GM12864 (cell line): ENCODE data around the gene DUOXA2.

Experiments used
- DNase-seq: peaks from one replicate; pipeline ENCODE4 v3.0.0-alpha.2; 2011; ENCODE audit warnings: low read depth
- H3K4me3 ChIP-seq: 2 replicates; pipeline ENCODE4 v1.5.1; 2011; ENCODE audit warnings: mild to moderate bottlenecking, low read depth, low read length, control low read depth
- TF ChIP-seq, protein P1 (sequence below): IDR thresholded peaks from 2 replicates; pipeline ENCODE4 v1.5.1; 2011; ENCODE audit warnings: low read depth, mild to moderate bottlenecking, moderate library complexity, low read length, control low read depth, inconsistent platforms; ENCODE audit errors: missing control alignments

Gene DUOXA2

GRCh38 chr15:45150481-45150880 is 36.4 kb downstream of the DUOXA2 start:
- DNase-seq, result no peak
- no peak overlapping the region for H3K4me3 ChIP-seq
- TF ChIP-seq, protein P1, sequence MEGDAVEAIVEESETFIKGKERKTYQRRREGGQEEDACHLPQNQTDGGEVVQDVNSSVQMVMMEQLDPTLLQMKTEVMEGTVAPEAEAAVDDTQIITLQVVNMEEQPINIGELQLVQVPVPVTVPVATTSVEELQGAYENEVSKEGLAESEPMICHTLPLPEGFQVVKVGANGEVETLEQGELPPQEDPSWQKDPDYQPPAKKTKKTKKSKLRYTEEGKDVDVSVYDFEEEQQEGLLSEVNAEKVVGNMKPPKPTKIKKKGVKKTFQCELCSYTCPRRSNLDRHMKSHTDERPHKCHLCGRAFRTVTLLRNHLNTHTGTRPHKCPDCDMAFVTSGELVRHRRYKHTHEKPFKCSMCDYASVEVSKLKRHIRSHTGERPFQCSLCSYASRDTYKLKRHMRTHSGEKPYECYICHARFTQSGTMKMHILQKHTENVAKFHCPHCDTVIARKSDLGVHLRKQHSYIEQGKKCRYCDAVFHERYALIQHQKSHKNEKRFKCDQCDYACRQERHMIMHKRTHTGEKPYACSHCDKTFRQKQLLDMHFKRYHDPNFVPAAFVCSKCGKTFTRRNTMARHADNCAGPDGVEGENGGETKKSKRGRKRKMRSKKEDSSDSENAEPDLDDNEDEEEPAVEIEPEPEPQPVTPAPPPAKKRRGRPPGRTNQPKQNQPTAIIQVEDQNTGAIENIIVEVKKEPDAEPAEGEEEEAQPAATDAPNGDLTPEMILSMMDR, result no peak

DNA sequence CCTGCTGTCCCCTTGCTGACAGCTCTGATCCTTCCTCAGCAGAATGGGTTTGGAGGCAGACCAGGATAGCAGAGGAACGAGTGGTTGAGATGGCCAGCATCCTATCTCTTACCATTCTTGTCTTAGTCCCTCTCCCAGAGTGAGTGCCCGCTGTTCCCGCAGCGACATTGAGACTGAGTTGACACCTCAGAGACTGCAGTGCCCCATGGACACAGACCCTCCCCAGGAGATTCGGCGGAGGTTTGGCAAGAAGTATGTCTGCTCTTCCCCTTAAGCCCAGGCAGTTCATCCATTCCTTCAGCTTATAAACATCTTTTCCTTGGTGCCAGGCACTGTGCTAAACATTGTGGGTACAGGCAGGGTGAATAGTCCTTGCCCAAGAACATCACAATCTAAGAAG is 36.9 kb downstream of the DUOXA2 start:
- DNase-seq, result no peak
- no peak overlapping the region for H3K4me3 ChIP-seq
- TF ChIP-seq, protein P1, result no peak

GRCh38 chr15:45151998-45152828 is 38.1 kb downstream of the DUOXA2 start:
- DNase-seq, result no peak
- no peak overlapping the region for H3K4me3 ChIP-seq
- TF ChIP-seq, protein P1, result no peak

DNA sequence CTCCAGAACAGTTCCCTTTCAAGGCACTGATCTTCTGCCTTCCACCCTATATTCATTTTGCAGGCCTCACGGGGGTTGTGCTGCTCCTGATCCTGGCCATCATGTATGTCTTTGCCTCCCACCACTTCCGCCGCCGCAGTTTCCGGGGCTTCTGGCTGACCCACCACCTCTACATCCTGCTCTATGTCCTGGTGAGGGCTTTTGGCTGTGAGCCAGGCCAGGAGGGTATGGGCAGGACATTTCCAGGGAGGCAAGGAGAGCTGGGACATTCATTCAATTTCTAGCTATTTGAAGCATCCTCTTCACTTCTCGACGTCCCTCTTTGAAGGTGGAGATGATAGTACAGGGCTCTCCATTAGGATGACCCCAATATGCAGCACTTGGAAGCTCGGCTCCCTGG is 41.6 kb downstream of the DUOXA2 start:
- no peak for DNase-seq
- no peak overlapping the region for H3K4me3 ChIP-seq
- TF ChIP-seq, protein P1, result no peak

GRCh38 chr15:45156744-45157455 is 42.8 kb downstream of the DUOXA2 start:
- no peak overlapping the region for H3K4me3 ChIP-seq
- no peak for DNase-seq
- TF ChIP-seq, protein P1, result no peak

DNA sequence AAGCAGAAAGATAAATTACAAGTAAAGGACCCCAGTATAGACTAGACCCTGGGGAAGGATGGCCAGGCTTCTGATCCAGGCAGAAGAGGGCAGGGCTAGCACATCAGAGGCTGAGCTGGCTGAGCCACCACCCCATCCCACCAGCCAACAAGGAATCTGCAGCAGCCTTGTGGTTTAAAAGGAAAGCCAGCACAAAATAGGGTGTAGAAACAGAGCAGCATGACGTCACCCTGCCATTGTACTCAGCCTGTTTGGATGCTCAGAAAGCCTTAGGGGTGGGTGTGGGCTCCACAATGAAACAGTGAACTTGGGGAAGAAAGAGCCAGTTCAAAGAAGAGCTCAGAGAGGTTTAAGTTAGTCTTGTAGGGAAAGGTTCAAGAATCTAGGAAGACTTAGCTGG is 43.8 kb downstream of the DUOXA2 start:
- DNase-seq, result no peak
- TF ChIP-seq, protein P1, result no peak
- H3K4me3 ChIP-seq, result no peak overlapping the region
